ENCODE results near the gene DNAH5. TPM values are rescaled to one million over a fixed set of nuclear protein-coding genes. Genes with fewer than 3 reads are reported as not detected.

Gene DNAH5
- 0.06 and 0.13 TPM in 2 replicates for total RNA-seq

DNA sequence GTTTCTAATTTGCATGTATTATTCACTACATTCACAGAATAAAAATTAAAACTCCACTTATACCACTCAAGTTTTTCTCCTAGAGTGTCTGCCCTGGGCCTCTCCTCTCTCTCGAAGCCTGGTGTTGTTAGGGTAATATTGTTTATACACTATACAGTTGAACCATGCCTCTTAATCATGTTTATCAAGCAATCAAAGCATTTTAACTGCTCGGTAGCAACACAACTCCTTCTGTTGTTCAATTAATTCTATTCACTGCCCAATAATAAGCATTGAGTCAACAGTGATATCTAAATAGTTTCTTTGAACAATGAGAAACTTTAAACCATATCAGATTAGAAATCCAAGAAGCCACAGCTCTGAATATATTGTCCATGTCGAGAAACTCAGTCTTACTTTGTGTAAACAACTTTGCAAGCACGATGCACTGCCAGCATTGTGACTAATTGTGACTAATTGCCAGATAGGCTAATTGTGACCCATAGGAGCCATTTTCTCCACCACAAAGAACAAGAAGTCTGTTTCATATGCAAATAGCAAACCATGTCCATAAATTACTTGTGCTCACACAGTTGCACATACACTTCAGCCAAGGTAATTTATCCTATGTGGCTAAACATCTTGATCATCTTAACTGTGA is at the start of gene DNAH5:
Gene DNAH5, minus strand, starts transcription at position 129 of the 640 bp plus-strand sequence. CDS start 250 bp downstream, outside the sequence.

Other genes starting within 250 kb of the DNAH5 start
- 99.9 and 131 TPM in 2 replicates for gene TRIO, start 198.7 kb upstream of the DNAH5 start, total RNA-seq